AG09309 (cell line): ENCODE results near the gene GGNBP2.

Source experiments
- DNase-seq: peaks from one replicate; pipeline ENCODE4 v3.0.0-alpha.2; 2010; ENCODE audit warnings: low read depth
- H3K4me3 ChIP-seq: 2 replicates; pipeline ENCODE4 v1.5.1; 2011; ENCODE audit warnings: mild to moderate bottlenecking, low read depth, low read length, moderate library complexity; ENCODE audit not compliant: control insufficient read depth
- CTCF ChIP-seq: IDR thresholded peaks from 2 replicates; pipeline ENCODE4 v1.5.1; 2011; ENCODE audit warnings: mild to moderate bottlenecking, low read depth, low read length, inconsistent platforms; ENCODE audit not compliant: insufficient read depth, control insufficient read depth; ENCODE audit errors: missing control alignments

Gene GGNBP2

GRCh38 chr17:36501351-36501750 is 43.4 kb upstream of the GGNBP2 start:
- TF ChIP-seq CTCF, result no peak
- no peak for DNase-seq
- no peak overlapping the region for H3K4me3 ChIP-seq

GRCh38 chr17:36501963-36502362 is 42.8 kb upstream of the GGNBP2 start:
- no peak for DNase-seq
- no peak for TF ChIP-seq CTCF
- no peak overlapping the region for H3K4me3 ChIP-seq

GRCh38 chr17:36503456-36504155 is 41.1 kb upstream of the GGNBP2 start:
- DNase-seq, result no peak
- no peak overlapping the region for H3K4me3 ChIP-seq
- TF ChIP-seq CTCF, result no peak

GRCh38 chr17:36504156-36504545 is 40.6 kb upstream of the GGNBP2 start:
- no peak for DNase-seq
- TF ChIP-seq CTCF, result no peak
- H3K4me3 ChIP-seq, result no peak overlapping the region

GRCh38 chr17:36505171-36505570 is 39.5 kb upstream of the GGNBP2 start:
- TF ChIP-seq CTCF, result no peak
- DNase-seq, result no peak
- H3K4me3 ChIP-seq, result no peak overlapping the region

DNA sequence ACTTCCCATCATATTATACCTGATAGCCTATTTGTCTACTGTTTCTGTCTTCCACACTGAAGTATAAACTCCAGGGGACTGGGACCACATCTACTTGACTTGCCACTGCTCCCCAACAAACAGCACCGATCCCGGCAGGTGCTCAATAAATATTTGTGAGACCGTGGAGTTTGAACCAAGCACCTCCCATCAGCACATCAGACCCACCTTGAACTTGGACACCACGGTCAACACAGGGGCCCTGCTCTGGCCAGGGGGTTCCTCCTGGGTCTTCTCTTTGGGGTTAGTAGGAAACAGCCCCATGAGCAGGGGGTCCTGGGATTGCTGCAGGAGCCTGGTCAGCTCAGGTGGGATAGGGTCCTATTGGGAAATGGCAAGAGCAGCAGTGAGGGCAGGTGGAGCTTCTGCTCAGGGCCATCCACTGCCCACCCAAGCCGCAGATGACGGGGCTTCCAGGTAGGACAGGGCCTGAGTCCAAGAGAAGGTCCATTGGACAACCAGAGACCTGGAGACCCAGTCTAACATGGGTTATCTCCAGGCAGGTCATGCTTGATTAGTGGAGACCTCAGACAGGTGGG is 38.4 kb upstream of the GGNBP2 start:
- no peak for TF ChIP-seq CTCF
- no peak for DNase-seq
- no peak overlapping the region for H3K4me3 ChIP-seq
